Lung (tissue), 12 donors: ENCODE results near the gene CHD6. TPM values are rescaled to one million over a fixed set of nuclear protein-coding genes. Genes with fewer than 3 reads are reported as not detected.

Experiments used
- ATAC-seq: fragments of 200-7000 bp; cut with Tn5 transposase; one replicate; pipeline ENCODE4 v1.9.1; 2020; ENCODE audit warnings: moderate number of reproducible peaks; ENCODE audit not compliant: insufficient read depth, low FRiP score
- DNase-seq, 3 donors: peaks; one replicate each; pipeline ENCODE4 v3.0.0-alpha.2; 2013 to 2017
- H3K27ac ChIP-seq, 2 donors: one replicate each; pipeline ENCODE4 v1.5.1; 2013; ENCODE audit warnings: mild to moderate bottlenecking in 2 of 2, moderate library complexity in 2 of 2, control low read depth in 1 of 2, inconsistent platforms in 1 of 2, low read depth in 1 of 2, low read length in 1 of 2
- H3K27me3 ChIP-seq, 3 donors: one replicate each; pipeline ENCODE4 v1.5.1; 2013; ENCODE audit warnings: low read length in 2 of 3; ENCODE audit not compliant: control insufficient read depth in 3 of 3, insufficient read depth in 3 of 3
- H3K36me3 ChIP-seq, 4 donors: one replicate each; pipeline ENCODE4 v1.5.1; 2013; ENCODE audit warnings: low read length in 4 of 4, mild to moderate bottlenecking in 1 of 4, moderate library complexity in 1 of 4; ENCODE audit not compliant: control insufficient read depth in 4 of 4, insufficient read depth in 4 of 4
- H3K4me1 ChIP-seq, 5 donors: one replicate each; pipeline ENCODE4 v1.5.1; 2013; ENCODE audit warnings: low read length in 5 of 5, mild to moderate bottlenecking in 2 of 5, moderate library complexity in 1 of 5; ENCODE audit not compliant: control insufficient read depth in 5 of 5, insufficient read depth in 5 of 5
- H3K4me3 ChIP-seq: one replicate; pipeline ENCODE4 v1.5.1; 2013; ENCODE audit warnings: mild to moderate bottlenecking, control low read depth, moderate library complexity
- H3K9ac ChIP-seq, 2 donors: one replicate each; pipeline ENCODE4 v1.5.1; 2013; ENCODE audit warnings: low read length in 2 of 2, control low read depth in 1 of 2; ENCODE audit not compliant: insufficient read depth in 1 of 2
- H3K9me3 ChIP-seq, 4 donors: one replicate each; pipeline ENCODE4 v1.5.1; 2013; ENCODE audit warnings: low read length in 3 of 4, mild to moderate bottlenecking in 1 of 4, moderate library complexity in 1 of 4; ENCODE audit not compliant: control insufficient read depth in 4 of 4, insufficient read depth in 3 of 4
- CTCF ChIP-seq: IDR thresholded peaks from 2 replicates; pipeline ENCODE4 v1.5.1; 2012; ENCODE audit warnings: mild to moderate bottlenecking; ENCODE audit errors: control extremely low read depth, extremely low read depth
- WGBS, 2 donors: extraction: QIAGEN DNeasy Blood & Tissue Kit; methylation state at CpG; one replicate each; pipeline ENCODE4 v1.1.7; 2013; 5-methylcytosine and 5-hydroxymethylcytosine counted together
- polyA plus RNA-seq, 2 donors: library from polyadenylated mRNA; stranded (reverse); fragments of 200-250 nt; gene quantifications; one replicate each; pipeline ENCODE4 v1.2.1, GENCODE V29; 2013
- total RNA-seq, 2 donors: library from RNA; depleted of rRNA in 1 of 2; stranded (reverse); fragments of >200 nt in 1 of 2; gene quantifications; one replicate each; pipeline ENCODE4 v1.2.1, GENCODE V29; 2014 to 2021
- donor health status: control.
- donor health status: control.
- donor health status: Bipolar disorder and iron deficiency.
- donor health status: healthy.
- donor health status: DM: yes; HTN: yes; CAD: no.

Gene CHD6
- total and polyA plus RNA-seq, 4 donors = 5.0 to 95.3 (median 21.0) TPM

GRCh38 chr20:41621421-41621820 lies 3.2 kb upstream of the CHD6 start:
- H3K9ac ChIP-seq = no peak overlapping the region
- TF ChIP-seq CTCF = no peak
- no peak overlapping the region for H3K4me3 ChIP-seq
- H3K4me1 ChIP-seq = peaks cover 0 to 23% (median 7%) of the 10 kb centered on the region in 5 donors
- H3K27ac ChIP-seq = no peak overlapping the region
- H3K36me3 ChIP-seq = no peaks in the 10 kb centered on the region
- DNase-seq (no peak), ATAC-seq (no peak)
- H3K9me3 ChIP-seq = no peaks in the 10 kb centered on the region
- H3K27me3 ChIP-seq = no peaks in the 10 kb centered on the region
- 84 to 95% methylated on average over 1 of the region's 1 CpG for WGBS, 2 donors

GRCh38 chr20:41619360-41620100 lies 1.4 kb upstream of the CHD6 start:
- DNase-seq = peak; percentile 32 to 83 (median 65)
- H3K36me3 ChIP-seq = no peaks in the 10 kb centered on the region
- H3K27me3 ChIP-seq = no peaks in the 10 kb centered on the region
- WGBS, 2 donors = 66 to 71% methylated on average over 5 of the region's 5 CpGs
- no peak overlapping the region for H3K27ac ChIP-seq
- H3K4me3 ChIP-seq = no peak overlapping the region
- no peak for ATAC-seq
- peaks cover 0 to 26% (median 15%) of the 10 kb centered on the region in 5 donors for H3K4me1 ChIP-seq
- TF ChIP-seq CTCF = no peak
- H3K9ac ChIP-seq = peak overlapping the region in 1 of 2 donors; percentile 63
- no peaks in the 10 kb centered on the region for H3K9me3 ChIP-seq

- no peaks in the 10 kb centered on the region for H3K36me3 ChIP-seq
- TF ChIP-seq CTCF = no peak
- H3K4me1 ChIP-seq = peaks cover 0 to 30% (median 15%) of the 10 kb centered on the region in 5 donors
- no peak overlapping the region for H3K9ac ChIP-seq
- WGBS, 2 donors = 6% methylated on average over 25 to 30 of the region's 30 CpGs
- H3K27me3 ChIP-seq = no peaks in the 10 kb centered on the region
- H3K27ac ChIP-seq = peak overlapping the region in 1 of 2 donors; percentile 50
- peak overlapping the region; percentile 65 for H3K4me3 ChIP-seq
- peak in 2 of 3 donors; percentile 36 to 40 for DNase-seq
- no peaks in the 10 kb centered on the region for H3K9me3 ChIP-seq
- ATAC-seq = no peak
These were observed 682 bp upstream of the CHD6 start for GRCh38 chr20:41618807-41619311.
